SU-DHL-6 (cell line): ENCODE results near the gene RSPO3.

ENCODE experiments used
- EZH2phosphoT487 ChIP-seq: fragments of 200-600 bp; sonication (generic), shearing (Covaris generic); conservative IDR thresholded peaks from 2 replicates; pipeline ENCODE4 v1.6.1; 2018; ENCODE audit warnings: mild to moderate bottlenecking, antibody characterized with exemption, low read length, moderate library complexity, mixed read lengths
- TF ChIP-seq, protein P1 (sequence below): fragments of 200-600 bp; sonication (generic); IDR thresholded peaks from one replicate; pipeline ENCODE4 v1.5.1; 2017; ENCODE audit warnings: antibody characterized with exemption, mild to moderate bottlenecking, low read length, moderate library complexity; ENCODE audit not compliant: insufficient read depth, poor library complexity, severe bottlenecking

GRCh38 chr6:127096167-127096566 lies 22.3 kb upstream of the RSPO3 start:
- TF ChIP-seq, protein P1, sequence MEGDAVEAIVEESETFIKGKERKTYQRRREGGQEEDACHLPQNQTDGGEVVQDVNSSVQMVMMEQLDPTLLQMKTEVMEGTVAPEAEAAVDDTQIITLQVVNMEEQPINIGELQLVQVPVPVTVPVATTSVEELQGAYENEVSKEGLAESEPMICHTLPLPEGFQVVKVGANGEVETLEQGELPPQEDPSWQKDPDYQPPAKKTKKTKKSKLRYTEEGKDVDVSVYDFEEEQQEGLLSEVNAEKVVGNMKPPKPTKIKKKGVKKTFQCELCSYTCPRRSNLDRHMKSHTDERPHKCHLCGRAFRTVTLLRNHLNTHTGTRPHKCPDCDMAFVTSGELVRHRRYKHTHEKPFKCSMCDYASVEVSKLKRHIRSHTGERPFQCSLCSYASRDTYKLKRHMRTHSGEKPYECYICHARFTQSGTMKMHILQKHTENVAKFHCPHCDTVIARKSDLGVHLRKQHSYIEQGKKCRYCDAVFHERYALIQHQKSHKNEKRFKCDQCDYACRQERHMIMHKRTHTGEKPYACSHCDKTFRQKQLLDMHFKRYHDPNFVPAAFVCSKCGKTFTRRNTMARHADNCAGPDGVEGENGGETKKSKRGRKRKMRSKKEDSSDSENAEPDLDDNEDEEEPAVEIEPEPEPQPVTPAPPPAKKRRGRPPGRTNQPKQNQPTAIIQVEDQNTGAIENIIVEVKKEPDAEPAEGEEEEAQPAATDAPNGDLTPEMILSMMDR, result no peak
- no peak for TF ChIP-seq EZH2phosphoT487
